ENCODE measurements around the gene TNRC18.

TNRC18 gene

DNA sequence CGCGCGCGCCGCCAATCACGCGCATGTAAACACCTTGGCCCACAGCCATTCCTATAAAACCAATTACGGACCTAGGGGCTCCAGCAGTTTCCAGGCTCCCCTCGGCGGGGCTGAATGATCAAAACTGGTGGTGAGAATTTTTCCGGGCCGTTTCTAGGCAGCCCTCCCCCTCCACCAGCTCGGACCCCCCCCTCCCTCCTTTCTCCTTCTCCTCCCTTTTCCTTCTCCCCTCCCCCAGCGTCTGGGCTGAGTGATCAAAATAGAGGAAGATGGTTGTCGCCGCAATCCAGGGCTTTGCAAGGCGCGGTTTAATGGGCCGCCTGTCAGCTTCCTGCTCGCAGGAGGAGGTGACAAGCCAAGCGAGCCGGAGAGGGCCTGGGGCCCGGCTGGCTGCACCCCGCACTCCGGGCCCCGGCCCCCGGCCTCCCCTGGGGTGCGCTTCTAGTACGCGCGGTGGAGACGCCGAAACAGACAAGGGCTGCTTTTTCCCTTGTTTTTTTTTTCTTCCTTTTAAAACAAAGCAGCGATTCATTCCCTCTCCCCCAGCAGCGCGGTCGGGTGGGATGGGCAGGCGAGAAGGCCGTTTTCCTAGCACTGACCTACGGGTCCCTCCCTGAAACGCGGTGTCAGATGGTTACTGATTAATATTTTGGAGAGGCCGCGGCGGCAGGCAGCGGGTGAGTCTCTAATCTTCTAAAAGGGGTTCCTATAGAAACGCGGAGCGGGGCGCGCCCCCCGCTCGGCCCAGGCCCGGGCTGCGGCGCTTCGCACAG is 528 bp upstream of the TNRC18 start:
- in situ Hi-C loops (cut with MboI; ENCODE audit: low pct_unique_long_range_greater_than_20kb, low sequenced_read_pairs, unreplicated experiment) = no loop called here
- TF ChIP-seq, protein P1, sequence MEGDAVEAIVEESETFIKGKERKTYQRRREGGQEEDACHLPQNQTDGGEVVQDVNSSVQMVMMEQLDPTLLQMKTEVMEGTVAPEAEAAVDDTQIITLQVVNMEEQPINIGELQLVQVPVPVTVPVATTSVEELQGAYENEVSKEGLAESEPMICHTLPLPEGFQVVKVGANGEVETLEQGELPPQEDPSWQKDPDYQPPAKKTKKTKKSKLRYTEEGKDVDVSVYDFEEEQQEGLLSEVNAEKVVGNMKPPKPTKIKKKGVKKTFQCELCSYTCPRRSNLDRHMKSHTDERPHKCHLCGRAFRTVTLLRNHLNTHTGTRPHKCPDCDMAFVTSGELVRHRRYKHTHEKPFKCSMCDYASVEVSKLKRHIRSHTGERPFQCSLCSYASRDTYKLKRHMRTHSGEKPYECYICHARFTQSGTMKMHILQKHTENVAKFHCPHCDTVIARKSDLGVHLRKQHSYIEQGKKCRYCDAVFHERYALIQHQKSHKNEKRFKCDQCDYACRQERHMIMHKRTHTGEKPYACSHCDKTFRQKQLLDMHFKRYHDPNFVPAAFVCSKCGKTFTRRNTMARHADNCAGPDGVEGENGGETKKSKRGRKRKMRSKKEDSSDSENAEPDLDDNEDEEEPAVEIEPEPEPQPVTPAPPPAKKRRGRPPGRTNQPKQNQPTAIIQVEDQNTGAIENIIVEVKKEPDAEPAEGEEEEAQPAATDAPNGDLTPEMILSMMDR (IDR thresholded peaks at IDR 0.05; ENCODE audit: extremely low read depth, insufficient read depth, missing control alignments) = no peak
- DNase-seq (ENCODE audit: low spot score) = peak; percentile 75

DNA sequence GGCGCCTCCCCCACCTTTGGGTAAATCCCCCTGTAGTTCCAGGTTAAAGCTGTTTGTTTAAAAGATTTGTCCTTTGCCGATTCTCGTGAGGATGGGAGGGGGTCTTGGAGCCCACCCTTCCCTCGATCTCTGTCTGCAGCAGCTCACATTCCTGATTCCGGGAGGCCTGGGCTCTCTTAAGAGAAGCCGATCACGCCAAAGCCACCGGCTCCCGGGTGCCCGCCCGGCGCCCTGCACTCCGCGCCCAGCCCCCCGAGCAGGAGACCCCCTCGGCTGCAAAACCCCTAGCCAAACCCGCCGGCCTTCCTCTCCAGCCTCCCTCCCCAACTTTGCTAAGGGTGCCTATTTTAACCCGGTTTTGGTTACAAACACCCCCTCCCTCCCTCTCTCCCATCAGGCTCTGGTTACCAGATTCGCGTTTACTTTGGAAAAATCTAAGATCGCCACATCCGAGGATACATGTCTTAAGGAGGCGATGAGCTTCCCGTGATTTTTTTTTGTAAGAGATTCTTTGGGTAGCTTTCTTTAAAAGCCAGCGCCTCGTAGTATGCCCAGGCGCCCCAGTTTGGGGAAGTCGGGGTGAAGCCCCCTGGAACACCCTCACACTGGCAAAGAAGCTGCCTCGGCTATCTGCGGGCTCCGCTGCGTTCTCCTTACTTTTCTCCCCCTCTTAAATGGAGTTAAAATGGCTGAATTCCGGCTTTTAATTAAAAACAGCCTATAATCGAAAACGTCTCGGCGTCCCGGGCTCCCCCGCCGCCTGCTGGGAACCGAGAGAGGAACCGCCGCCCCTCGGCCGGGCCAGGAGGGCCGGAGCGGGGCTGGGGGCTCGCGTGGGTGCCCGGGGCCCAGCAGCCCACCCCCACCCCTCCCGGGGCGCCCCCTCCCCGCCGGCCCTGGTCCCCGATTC is 983 bp downstream of the TNRC18 start:
- TF ChIP-seq, protein P1 (IDR thresholded peaks at IDR 0.05; ENCODE audit: extremely low read depth, insufficient read depth, missing control alignments) = no peak
- no peak for DNase-seq (ENCODE audit: low spot score)
- in situ Hi-C loops (cut with MboI; ENCODE audit: low pct_unique_long_range_greater_than_20kb, low sequenced_read_pairs, unreplicated experiment) = no loop called here

DNA sequence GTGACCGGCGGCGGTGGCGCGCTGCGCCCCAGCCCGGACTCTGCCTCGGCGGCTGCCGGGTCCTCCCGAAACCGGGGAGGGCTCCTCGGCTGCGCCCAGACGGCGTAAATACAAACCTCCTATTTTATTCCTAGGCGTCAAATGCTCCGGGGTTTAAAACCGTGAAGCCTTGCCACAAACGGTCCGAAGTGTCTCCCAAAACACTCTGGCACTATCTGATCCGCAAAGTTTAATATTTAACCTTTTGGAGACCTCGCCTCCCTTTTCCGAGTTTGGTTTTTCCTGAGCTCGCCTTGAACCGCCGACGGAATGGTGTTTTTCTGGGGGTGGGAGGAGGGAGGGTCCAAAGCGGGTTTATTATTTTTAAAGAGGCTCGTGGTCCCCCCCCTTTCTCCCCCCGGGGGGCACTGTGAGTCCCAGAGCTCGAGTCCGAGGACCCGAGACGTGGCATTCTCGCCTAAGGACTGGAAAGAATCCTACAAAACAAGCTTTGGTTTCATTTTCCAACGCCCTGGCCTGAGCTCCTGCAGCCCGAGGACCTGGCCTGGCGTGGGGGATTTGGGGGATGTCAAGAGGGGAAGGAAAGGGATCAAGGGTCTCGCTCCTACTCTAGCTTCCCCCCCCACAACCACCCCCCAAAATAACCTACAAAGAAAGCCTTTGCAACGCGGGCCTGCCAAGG is 1.8 kb downstream of the TNRC18 start:
- DNase-seq (ENCODE audit: low spot score) = no peak
- TF ChIP-seq, protein P1 (IDR thresholded peaks at IDR 0.05; ENCODE audit: extremely low read depth, insufficient read depth, missing control alignments) = no peak
- in situ Hi-C loops (cut with MboI; ENCODE audit: low pct_unique_long_range_greater_than_20kb, low sequenced_read_pairs, unreplicated experiment) = no loop called here

DNA sequence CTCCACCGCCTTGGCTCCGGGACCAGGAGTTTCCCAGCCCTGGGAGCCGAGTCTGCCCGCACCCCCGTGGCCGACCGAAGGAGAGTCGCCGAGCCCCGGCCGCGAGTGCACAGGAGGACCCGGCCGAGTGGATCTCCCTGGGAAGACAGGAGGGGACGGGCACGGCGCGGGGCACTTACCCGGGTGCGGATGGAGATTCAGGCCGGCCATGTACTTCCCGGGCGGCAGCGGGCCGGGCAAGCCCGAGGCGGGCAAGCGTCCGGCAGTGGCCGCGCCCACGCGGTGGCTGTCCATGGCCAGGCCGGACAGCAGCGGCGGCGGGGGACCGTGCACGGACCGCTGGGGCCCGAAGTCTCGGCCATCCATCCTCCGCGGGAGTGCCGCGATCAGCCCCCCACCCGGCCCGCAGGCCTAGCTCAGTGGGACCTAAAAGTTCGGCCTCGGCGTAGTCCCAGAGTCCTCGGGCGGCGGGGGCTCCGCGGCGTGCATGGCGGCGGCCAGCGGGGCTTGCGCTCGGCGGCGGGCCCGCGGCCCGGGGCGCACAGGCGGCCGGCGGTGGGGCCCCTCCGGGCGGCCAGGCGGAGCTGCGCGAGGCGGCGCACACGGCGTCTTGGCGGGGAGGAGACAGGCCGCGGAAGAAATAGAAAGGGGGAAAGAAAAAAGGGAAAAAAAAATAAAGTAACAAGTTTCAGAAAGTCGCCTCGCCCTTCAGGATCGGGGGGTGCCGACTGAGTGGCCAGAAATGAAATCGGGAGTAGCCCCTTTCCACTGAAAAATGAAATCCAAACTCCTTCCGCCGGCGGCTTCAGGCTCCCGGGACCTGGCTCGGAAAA is 2.5 kb downstream of the TNRC18 start:
- in situ Hi-C loops (cut with MboI; ENCODE audit: low pct_unique_long_range_greater_than_20kb, low sequenced_read_pairs, unreplicated experiment) = no loop called here
- TF ChIP-seq, protein P1 (IDR thresholded peaks at IDR 0.05; ENCODE audit: extremely low read depth, insufficient read depth, missing control alignments) = no peak
- no peak for DNase-seq (ENCODE audit: low spot score)

DNA sequence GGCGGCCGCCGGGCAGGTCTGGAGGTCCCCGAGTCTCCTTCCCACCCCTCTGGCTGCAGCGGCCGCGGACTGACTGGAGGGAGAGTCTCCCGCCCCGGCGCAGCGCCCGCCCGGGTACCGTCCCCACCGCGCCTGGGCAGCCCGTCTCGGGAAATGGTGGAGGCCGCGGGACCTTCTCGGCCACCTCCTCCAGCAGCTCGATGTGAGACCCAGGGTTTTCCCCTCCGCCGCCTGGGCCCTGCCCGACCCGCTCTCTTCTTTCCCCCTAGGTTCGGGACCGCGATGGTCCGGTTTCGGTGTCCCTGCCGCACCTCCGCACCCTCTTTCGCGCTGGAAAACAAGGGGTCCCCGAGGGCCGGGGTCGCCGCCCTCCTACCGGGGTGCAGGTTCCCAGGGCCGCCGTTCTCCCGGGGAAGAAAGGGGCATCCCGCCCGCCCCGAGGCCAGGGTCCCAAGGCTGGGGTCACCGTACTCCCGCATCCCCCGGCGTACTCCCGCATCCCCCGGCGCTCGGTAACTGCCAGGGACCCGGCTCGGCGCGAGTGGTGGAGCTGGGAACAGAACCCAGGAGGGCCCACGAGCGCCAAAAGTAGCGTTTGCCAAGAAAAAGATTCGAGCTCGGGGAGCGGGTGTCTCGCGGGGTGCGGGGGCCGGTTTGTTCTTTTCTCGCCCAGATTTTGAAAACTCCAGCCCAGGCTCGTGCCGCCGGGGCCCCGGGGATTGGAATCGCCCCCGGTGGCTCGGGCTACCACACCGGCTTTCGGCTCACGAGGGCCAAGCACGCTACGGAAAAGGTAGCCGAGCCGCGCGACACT is 3.4 kb downstream of the TNRC18 start:
- in situ Hi-C loops (cut with MboI; ENCODE audit: low pct_unique_long_range_greater_than_20kb, low sequenced_read_pairs, unreplicated experiment) = no loop called here
- TF ChIP-seq, protein P1 (IDR thresholded peaks at IDR 0.05; ENCODE audit: extremely low read depth, insufficient read depth, missing control alignments) = no peak
- no peak for DNase-seq (ENCODE audit: low spot score)

All from GM13977 (cell line).